DOHH2 (cell line): Measurements from ENCODE around the gene CNTNAP5.

Source experiments
- CTCF ChIP-seq: fragments of 200-600 bp; sonication (generic); IDR thresholded peaks from one replicate; pipeline ENCODE4 v1.5.1; 2014; ENCODE audit warnings: antibody characterized with exemption, mild to moderate bottlenecking, low read depth, low read length; ENCODE audit not compliant: poor library complexity, severe bottlenecking
- EZH2phosphoT487 ChIP-seq: fragments of 200-600 bp; sonication (generic); IDR thresholded peaks from 2 replicates; pipeline ENCODE4 v1.6.1; 2017; ENCODE audit warnings: borderline replicate concordance, mild to moderate bottlenecking, antibody characterized with exemption, low read length, moderate library complexity, mixed read lengths

GRCh38 chr2:124120246-124120645, 95.2 kb downstream of the CNTNAP5 start:
- TF ChIP-seq CTCF, result no peak
- TF ChIP-seq EZH2phosphoT487, result no peak
